GM23338 (cell line): Measurements from ENCODE around the gene RBM19. TPM values are rescaled to one million over a fixed set of nuclear protein-coding genes. Genes with fewer than 3 reads are reported as not detected.

ENCODE experiments used
- ATAC-seq: fragments of 200-7000 bp; cut with Tn5 transposase; 3 replicates; pipeline ENCODE4 v1.9.1; 2020
- DNase-seq: peaks from one replicate; pipeline ENCODE4 v3.0.0-alpha.2; 2015; ENCODE audit warnings: low spot score
- H2AFZ ChIP-seq: fragments of 200-600 bp; sonication (generic); 2 replicates; pipeline ENCODE4 v1.8.0; 2016; ENCODE audit warnings: antibody characterized with exemption, mild to moderate bottlenecking, moderate library complexity
- H3F3A ChIP-seq: fragments of 200-600 bp; sonication (generic); replicated peaks from 2 replicates; pipeline ENCODE4 v1.8.0; 2017; ENCODE audit warnings: antibody characterized with exemption, mixed run types, low read depth
- H3K27ac ChIP-seq: fragments of 200-600 bp; sonication (generic); 2 replicates; pipeline ENCODE4 v1.6.1; 2016; ENCODE audit warnings: low read depth
- H3K27me3 ChIP-seq: fragments of 200-600 bp; sonication (generic); 2 replicates; pipeline ENCODE4 v1.8.0; 2016; ENCODE audit warnings: mild to moderate bottlenecking, mixed run types, moderate library complexity; ENCODE audit not compliant: insufficient read depth
- H3K36me3 ChIP-seq: fragments of 200-600 bp; sonication (generic); 2 replicates; pipeline ENCODE4 v1.8.0; 2016; ENCODE audit warnings: mild to moderate bottlenecking; ENCODE audit not compliant: insufficient read depth
- H3K4me1 ChIP-seq: fragments of 200-600 bp; sonication (generic); 2 replicates; pipeline ENCODE4 v1.8.0; 2016; ENCODE audit warnings: mild to moderate bottlenecking, moderate library complexity; ENCODE audit not compliant: insufficient read depth
- H3K4me2 ChIP-seq: fragments of 200-600 bp; sonication (generic); 2 replicates; pipeline ENCODE4 v1.7.1; 2017; ENCODE audit warnings: mixed run types
- H3K4me3 ChIP-seq: fragments of 200-600 bp; sonication (generic); 2 replicates; pipeline ENCODE4 v1.6.1; 2016; ENCODE audit warnings: mixed run types
- H3K79me2 ChIP-seq: fragments of 200-600 bp; sonication (generic); replicated peaks from 2 replicates; pipeline ENCODE4 v1.8.0; 2017; ENCODE audit warnings: mild to moderate bottlenecking; ENCODE audit not compliant: insufficient read depth
- H3K9me2 ChIP-seq: fragments of 200-600 bp; sonication (generic); 2 replicates; pipeline ENCODE4 v1.8.0; 2017; ENCODE audit not compliant: insufficient read depth
- H4K20me1 ChIP-seq: fragments of 200-600 bp; sonication (generic); replicated peaks from 2 replicates; pipeline ENCODE4 v1.8.0; 2017; ENCODE audit warnings: mild to moderate bottlenecking; ENCODE audit not compliant: insufficient read depth
- H3K27ac Mint-ChIP-seq: 2 replicates; pipeline ENCODE4 v1.8.0; 2020; ENCODE audit warnings: inconsistent platforms, mild to moderate bottlenecking, moderate library complexity, mixed read lengths
- H3K27me3 Mint-ChIP-seq: 3 replicates; pipeline ENCODE4 v1.8.0; 2022; ENCODE audit warnings: low read depth, mild to moderate bottlenecking, moderate library complexity, mixed read lengths, inconsistent platforms; ENCODE audit not compliant: insufficient read depth, poor library complexity
- H3K36me3 Mint-ChIP-seq: 3 replicates; pipeline ENCODE4 v1.8.0; 2021; ENCODE audit warnings: low read depth, mild to moderate bottlenecking, inconsistent platforms, moderate library complexity, mixed read lengths
- H3K4me1 Mint-ChIP-seq: 3 replicates; pipeline ENCODE4 v1.8.0; 2020; ENCODE audit warnings: mild to moderate bottlenecking, inconsistent platforms, mixed read lengths
- H3K4me3 Mint-ChIP-seq: 3 replicates; pipeline ENCODE4 v1.8.0; 2021; ENCODE audit warnings: moderate library complexity, mild to moderate bottlenecking, inconsistent platforms, mixed read lengths
- H3K9me3 Mint-ChIP-seq: 3 replicates; pipeline ENCODE4 v1.8.0; 2020; ENCODE audit warnings: moderate library complexity, mild to moderate bottlenecking, inconsistent platforms, mixed read lengths
- CREB1 ChIP-seq: fragments of 250-450 bp; sonication (Bioruptor Pico); IDR thresholded peaks from 2 replicates; pipeline ENCODE4 v1.5.0; 2020; ENCODE audit warnings: low read depth, mild to moderate bottlenecking, moderate library complexity
- EZH2phosphoT487 ChIP-seq: fragments of 200-600 bp; sonication (generic); IDR thresholded peaks from one replicate; pipeline ENCODE4 v1.8.1; 2018; ENCODE audit warnings: antibody characterized with exemption; ENCODE audit not compliant: unreplicated experiment
- NANOG ChIP-seq: IDR thresholded peaks from 2 replicates; pipeline ENCODE4 v1.6.1; 2016; ENCODE audit warnings: antibody characterized with exemption, borderline replicate concordance
- POLR2AphosphoS5 ChIP-seq: IDR thresholded peaks from 2 replicates; pipeline ENCODE4 v1.6.1; 2016; ENCODE audit warnings: antibody characterized with exemption, low read depth
- REST ChIP-seq: IDR thresholded peaks from one replicate; pipeline ENCODE4 v1.6.1; 2018; ENCODE audit warnings: antibody characterized with exemption; ENCODE audit not compliant: unreplicated experiment
- STAT1 ChIP-seq: IDR thresholded peaks from one replicate; pipeline ENCODE4 v1.6.1; 2016; ENCODE audit warnings: antibody characterized with exemption; ENCODE audit not compliant: unreplicated experiment
- ZNF114 ChIP-seq: fragments of 250-450 bp; sonication (Bioruptor Pico); IDR thresholded peaks from 2 replicates; pipeline ENCODE4 v1.5.0; 2020; ENCODE audit warnings: mild to moderate bottlenecking, moderate library complexity
- ZNF331 ChIP-seq: fragments of 250-450 bp; sonication (Bioruptor Pico); IDR thresholded peaks from 2 replicates; pipeline ENCODE4 v1.5.0; 2020; ENCODE audit warnings: low read depth, mild to moderate bottlenecking, moderate library complexity
- ZNF462 ChIP-seq: fragments of 250-450 bp; sonication (Bioruptor Pico); IDR thresholded peaks from 2 replicates; pipeline ENCODE4 v1.5.0; 2020; ENCODE audit warnings: mild to moderate bottlenecking, moderate library complexity
- polyA plus RNA-seq: library from polyadenylated mRNA; unstranded; fragments of >200 nt; fragmentation: Nextera tagmentation; extraction: Ambion mirVana; gene quantifications from 2 replicates; pipeline ENCODE4 v1.2.1, GENCODE V29; 2016
- total RNA-seq: library from RNA; depleted of rRNA; stranded (reverse); fragments of >200 nt; shearing (Covaris generic); gene quantifications from 2 replicates; pipeline ENCODE4 v1.2.3, GENCODE V29; 2014
- TF ChIP-seq, protein P1 (sequence below), 2 experiments: fragments of 200-600 bp in 1 of 2; sonication (generic) in 1 of 2; conservative IDR thresholded peaks; 2 replicates each; pipeline versions ENCODE4 v1.5.1 to v1.6.1; 2016 to 2017; ENCODE audit warnings: antibody characterized with exemption in 2 of 2, low read depth in 2 of 2, mild to moderate bottlenecking in 2 of 2, moderate library complexity in 1 of 2

The RBM19 gene
- total and polyA plus RNA-seq, 2 experiments from 2014 or later: 43.4 to 56.7 TPM

DNA sequence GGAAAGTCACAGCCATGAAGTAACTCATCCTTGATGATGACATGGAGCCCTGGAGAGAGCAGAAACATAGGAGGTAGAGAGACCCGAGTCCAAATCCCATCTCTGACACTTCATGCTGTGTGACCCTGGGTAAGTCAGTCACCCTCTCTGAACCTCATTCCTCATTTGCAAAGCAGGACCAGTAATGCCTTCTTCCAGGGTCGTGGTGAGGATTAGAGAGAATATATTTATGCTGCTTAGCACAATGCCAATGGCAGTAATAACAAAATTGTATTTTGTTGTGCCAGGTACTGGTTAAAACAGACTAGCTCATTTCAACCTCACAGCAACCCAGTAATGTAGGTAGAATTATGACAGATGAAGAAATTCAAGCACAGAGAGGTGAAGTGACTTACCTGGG, 13.9 kb upstream of the RBM19 start (continued):
- TF ChIP-seq ZNF462 (CRISPR knock-in tag) (no peak), EZH2phosphoT487 (no peak), ZNF114 (no peak), REST (no peak), NANOG (no peak)

- Mint-ChIP-seq H3K27me3 (peaks cover 3% of the 10 kb centered on the region), H3K4me1 (no peaks in the 10 kb centered on the region), H3K27ac (no peak overlapping the region), H3K9me3 (no peaks in the 10 kb centered on the region), H3K36me3 (no peaks in the 10 kb centered on the region), H3K4me3 (no peak overlapping the region)
- DNase-seq (no peak), ATAC-seq (no peak)
- no peaks in the 10 kb centered on the region for H3K4me1 ChIP-seq
- H3K36me3 ChIP-seq: no peaks in the 10 kb centered on the region
- no peaks in the 10 kb centered on the region for H3K27me3 ChIP-seq
- no peaks in the 10 kb centered on the region for H3F3A ChIP-seq
- H4K20me1 ChIP-seq: no peaks in the 10 kb centered on the region
- no peak overlapping the region for H3K27ac ChIP-seq
- H2AFZ ChIP-seq: no peak overlapping the region
- no peak overlapping the region for H3K4me2 ChIP-seq
- no peaks in the 10 kb centered on the region for H3K9me2 ChIP-seq
- H3K4me3 ChIP-seq: no peak overlapping the region
- H3K79me2 ChIP-seq: no peaks in the 10 kb centered on the region
- no peak for TF ChIP-seq CREB1
- TF ChIP-seq STAT1: no peak
- TF ChIP-seq, protein P1, sequence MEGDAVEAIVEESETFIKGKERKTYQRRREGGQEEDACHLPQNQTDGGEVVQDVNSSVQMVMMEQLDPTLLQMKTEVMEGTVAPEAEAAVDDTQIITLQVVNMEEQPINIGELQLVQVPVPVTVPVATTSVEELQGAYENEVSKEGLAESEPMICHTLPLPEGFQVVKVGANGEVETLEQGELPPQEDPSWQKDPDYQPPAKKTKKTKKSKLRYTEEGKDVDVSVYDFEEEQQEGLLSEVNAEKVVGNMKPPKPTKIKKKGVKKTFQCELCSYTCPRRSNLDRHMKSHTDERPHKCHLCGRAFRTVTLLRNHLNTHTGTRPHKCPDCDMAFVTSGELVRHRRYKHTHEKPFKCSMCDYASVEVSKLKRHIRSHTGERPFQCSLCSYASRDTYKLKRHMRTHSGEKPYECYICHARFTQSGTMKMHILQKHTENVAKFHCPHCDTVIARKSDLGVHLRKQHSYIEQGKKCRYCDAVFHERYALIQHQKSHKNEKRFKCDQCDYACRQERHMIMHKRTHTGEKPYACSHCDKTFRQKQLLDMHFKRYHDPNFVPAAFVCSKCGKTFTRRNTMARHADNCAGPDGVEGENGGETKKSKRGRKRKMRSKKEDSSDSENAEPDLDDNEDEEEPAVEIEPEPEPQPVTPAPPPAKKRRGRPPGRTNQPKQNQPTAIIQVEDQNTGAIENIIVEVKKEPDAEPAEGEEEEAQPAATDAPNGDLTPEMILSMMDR (conservative IDR thresholded peaks at IDR 0.05; ENCODE audit: low read depth in 2 of 2): no peak
- TF ChIP-seq ZNF331: no peak
- TF ChIP-seq POLR2AphosphoS5: no peak
- no peak for TF ChIP-seq EZH2phosphoT487
Measured at GRCh38 chr12:113978080-113978479, 12.0 kb upstream of the RBM19 start.
